GM12872 (cell line): ENCODE data around the gene TMEM132D.

Source experiments
- CTCF ChIP-seq: IDR thresholded peaks from 3 replicates; pipeline ENCODE4 v1.5.1; 2011; ENCODE audit warnings: low read depth, mild to moderate bottlenecking, low read length, moderate library complexity; ENCODE audit not compliant: insufficient read depth

The TMEM132D gene

GRCh38 chr12:129207084-129207483 lies 696.7 kb downstream of the TMEM132D start:
- TF ChIP-seq CTCF = no peak

- TF ChIP-seq CTCF = no peak
Measured at GRCh38 chr12:129203456-129203855, 700.4 kb downstream of the TMEM132D start.

- TF ChIP-seq CTCF = no peak
Measured at GRCh38 chr12:129202109-129202814, 701.6 kb downstream of the TMEM132D start.

GRCh38 chr12:129201029-129201428 lies 702.8 kb downstream of the TMEM132D start:
- no peak for TF ChIP-seq CTCF

GRCh38 chr12:129200576-129200975 lies 703.2 kb downstream of the TMEM132D start:
- no peak for TF ChIP-seq CTCF

GRCh38 chr12:129196927-129197326 lies 706.9 kb downstream of the TMEM132D start:
- TF ChIP-seq CTCF = no peak

GRCh38 chr12:129195081-129195480 lies 708.7 kb downstream of the TMEM132D start:
- TF ChIP-seq CTCF = no peak
